Fibroblast of mammary gland (primary cell): ENCODE data around the gene NCS1.

Experiments used
- DNase-seq: peaks from one replicate; pipeline ENCODE4 v3.0.0-alpha.2; 2010; ENCODE audit warnings: low read depth
- H3K4me3 ChIP-seq: 2 replicates; pipeline ENCODE4 v1.5.1; 2011; ENCODE audit warnings: low read depth, mild to moderate bottlenecking, low read length, moderate library complexity; ENCODE audit not compliant: control insufficient read depth
- TF ChIP-seq, protein P1 (sequence below): conservative IDR thresholded peaks from 2 replicates; pipeline ENCODE4 v1.5.1; 2011; ENCODE audit warnings: low read depth, low read length, inconsistent platforms; ENCODE audit not compliant: control insufficient read depth, insufficient read depth

The NCS1 gene

GRCh38 chr9:130260816-130261765, 88.9 kb downstream of the NCS1 start:
- DNase-seq: no peak
- TF ChIP-seq, protein P1, sequence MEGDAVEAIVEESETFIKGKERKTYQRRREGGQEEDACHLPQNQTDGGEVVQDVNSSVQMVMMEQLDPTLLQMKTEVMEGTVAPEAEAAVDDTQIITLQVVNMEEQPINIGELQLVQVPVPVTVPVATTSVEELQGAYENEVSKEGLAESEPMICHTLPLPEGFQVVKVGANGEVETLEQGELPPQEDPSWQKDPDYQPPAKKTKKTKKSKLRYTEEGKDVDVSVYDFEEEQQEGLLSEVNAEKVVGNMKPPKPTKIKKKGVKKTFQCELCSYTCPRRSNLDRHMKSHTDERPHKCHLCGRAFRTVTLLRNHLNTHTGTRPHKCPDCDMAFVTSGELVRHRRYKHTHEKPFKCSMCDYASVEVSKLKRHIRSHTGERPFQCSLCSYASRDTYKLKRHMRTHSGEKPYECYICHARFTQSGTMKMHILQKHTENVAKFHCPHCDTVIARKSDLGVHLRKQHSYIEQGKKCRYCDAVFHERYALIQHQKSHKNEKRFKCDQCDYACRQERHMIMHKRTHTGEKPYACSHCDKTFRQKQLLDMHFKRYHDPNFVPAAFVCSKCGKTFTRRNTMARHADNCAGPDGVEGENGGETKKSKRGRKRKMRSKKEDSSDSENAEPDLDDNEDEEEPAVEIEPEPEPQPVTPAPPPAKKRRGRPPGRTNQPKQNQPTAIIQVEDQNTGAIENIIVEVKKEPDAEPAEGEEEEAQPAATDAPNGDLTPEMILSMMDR: no peak
- no peak overlapping the region for H3K4me3 ChIP-seq

GRCh38 chr9:130262061-130262745, 90.0 kb downstream of the NCS1 start:
- TF ChIP-seq, protein P1: no peak
- DNase-seq: no peak
- no peak overlapping the region for H3K4me3 ChIP-seq

- no peak for DNase-seq
- H3K4me3 ChIP-seq: no peak overlapping the region
- TF ChIP-seq, protein P1: no peak
Observed at GRCh38 chr9:130262771-130263170, 90.6 kb downstream of the NCS1 start.

GRCh38 chr9:130263601-130264413, 91.6 kb downstream of the NCS1 start:
- peak; percentile 12 for DNase-seq
- no peak overlapping the region for H3K4me3 ChIP-seq
- TF ChIP-seq, protein P1: no peak

GRCh38 chr9:130264414-130265350, 92.5 kb downstream of the NCS1 start:
- no peak overlapping the region for H3K4me3 ChIP-seq
- DNase-seq: no peak
- TF ChIP-seq, protein P1: no peak
